Caco-2 (cell line): ENCODE data around the gene KLF3. TPM values are rescaled to one million over a fixed set of nuclear protein-coding genes. Genes with fewer than 3 reads are reported as not detected.

ENCODE experiments used
- BruUV-seq: library from RNA; stranded (reverse); fragments of 400-500 nt; replicated peaks from 2 replicates; lab custom pipeline; 2021; lab: Mats Ljungman, UMichigan
- CTCF ChIA-PET: fragments of 300-600 bp; sonication (Branson Sonifier 250); formaldehyde crosslinking; loops from one replicate; lab custom pipeline; 2022; ENCODE audit warnings: antibody characterized with exemption; lab: Charles Lee
- POLR2A ChIA-PET: fragments of 300-600 bp; sonication (Branson Sonifier 250); formaldehyde crosslinking; loops from one replicate; lab custom pipeline; 2022; ENCODE audit warnings: antibody characterized with exemption; lab: Charles Lee
- DNase-seq, 2 experiments: peaks; one replicate each; pipeline versions ENCODE4 v3.0.0 to v3.0.0-alpha.2; 2020 to 2022
- H3K27me3 ChIP-seq: replicated peaks from 2 replicates; pipeline ENCODE4 v1.6.0; 2011; ENCODE audit warnings: low read length; ENCODE audit not compliant: control insufficient read depth, insufficient read depth
- H3K36me3 ChIP-seq: 2 replicates; pipeline ENCODE4 v1.5.1; 2011; ENCODE audit warnings: low read length; ENCODE audit not compliant: control insufficient read depth, insufficient read depth
- H3K4me1 ChIP-seq: fragments of 250-450 bp; sonication (Bioruptor Pico); 2 replicates; pipeline ENCODE4 v1.5.1; 2020; ENCODE audit warnings: mild to moderate bottlenecking
- H3K4me3 ChIP-seq: 2 replicates; pipeline ENCODE4 v1.5.1; 2011; ENCODE audit warnings: low read depth, mild to moderate bottlenecking, control low read depth, low read length
- H3K9me3 ChIP-seq: fragments of 250-450 bp; sonication (Bioruptor Pico); 2 replicates; pipeline ENCODE4 v1.5.1; 2020; ENCODE audit warnings: mild to moderate bottlenecking, moderate library complexity
- H3K27ac Mint-ChIP-seq: one replicate; pipeline ENCODE4 v1.8.0; 2022; ENCODE audit warnings: mixed read lengths; ENCODE audit not compliant: unreplicated experiment
- H3K27me3 Mint-ChIP-seq: one replicate; pipeline ENCODE4 v1.8.0; 2022; ENCODE audit warnings: mixed read lengths; ENCODE audit not compliant: insufficient read depth, unreplicated experiment
- H3K36me3 Mint-ChIP-seq: one replicate; pipeline ENCODE4 v1.8.0; 2022; ENCODE audit warnings: mild to moderate bottlenecking, mixed read lengths; ENCODE audit not compliant: insufficient read depth, unreplicated experiment
- H3K4me1 Mint-ChIP-seq: one replicate; pipeline ENCODE4 v1.8.0; 2022; ENCODE audit warnings: low read depth, mixed read lengths; ENCODE audit not compliant: unreplicated experiment
- H3K4me3 Mint-ChIP-seq: one replicate; pipeline ENCODE4 v1.8.0; 2022; ENCODE audit warnings: mild to moderate bottlenecking, moderate library complexity, mixed read lengths; ENCODE audit not compliant: unreplicated experiment
- H3K9me3 Mint-ChIP-seq: one replicate; pipeline ENCODE4 v1.8.0; 2022; ENCODE audit warnings: mixed read lengths; ENCODE audit not compliant: unreplicated experiment
- intact Hi-C: fragments of 100-400 bp; cut with micrococcal nuclease; formaldehyde crosslinking; loops from one replicate; pipeline ENCODE4 v1.10.0; 2022; ENCODE audit not compliant: unreplicated experiment
- total RNA-seq: library from RNA; stranded (reverse); gene quantifications from 2 replicates; pipeline ENCODE4 v1.2.3, GENCODE V29; 2022
- TF ChIP-seq, protein P1 (sequence below), 2 experiments: fragments of 200-600 bp in 1 of 2; IDR thresholded peaks; 1 replicate in 1 of 2; 2 replicates in 1 of 2; pipeline versions ENCODE4 v1.5.1 to v1.8.0; 2011 to 2022; ENCODE audit warnings: antibody characterized with exemption in 1 of 2, control low read depth in 1 of 2, inconsistent platforms in 1 of 2, low read depth in 1 of 2, low read length in 1 of 2, mild to moderate bottlenecking in 1 of 2, moderate library complexity in 1 of 2; ENCODE audit not compliant: insufficient read depth in 1 of 2, severe bottlenecking in 1 of 2, unreplicated experiment in 1 of 2

The KLF3 gene
- total RNA-seq, 1 experiment from 2014 or later = 34.8 TPM

- Mint-ChIP-seq H3K36me3 (peaks cover 56% of the 10 kb centered on the region), H3K9me3 (no peaks in the 10 kb centered on the region), H3K27me3 (no peaks in the 10 kb centered on the region), H3K27ac (no peak overlapping the region), H3K4me1 (no peaks in the 10 kb centered on the region), H3K4me3 (no peak overlapping the region)
- H3K27me3 ChIP-seq = no peaks in the 10 kb centered on the region
- H3K9me3 ChIP-seq = no peaks in the 10 kb centered on the region
- BruUV-seq = no TSS peak
- H3K4me3 ChIP-seq = no peak overlapping the region
- no peaks in the 10 kb centered on the region for H3K4me1 ChIP-seq
- ChIA-PET POLR2A (no interaction called here), CTCF (no interaction called here)
- TF ChIP-seq, protein P1, sequence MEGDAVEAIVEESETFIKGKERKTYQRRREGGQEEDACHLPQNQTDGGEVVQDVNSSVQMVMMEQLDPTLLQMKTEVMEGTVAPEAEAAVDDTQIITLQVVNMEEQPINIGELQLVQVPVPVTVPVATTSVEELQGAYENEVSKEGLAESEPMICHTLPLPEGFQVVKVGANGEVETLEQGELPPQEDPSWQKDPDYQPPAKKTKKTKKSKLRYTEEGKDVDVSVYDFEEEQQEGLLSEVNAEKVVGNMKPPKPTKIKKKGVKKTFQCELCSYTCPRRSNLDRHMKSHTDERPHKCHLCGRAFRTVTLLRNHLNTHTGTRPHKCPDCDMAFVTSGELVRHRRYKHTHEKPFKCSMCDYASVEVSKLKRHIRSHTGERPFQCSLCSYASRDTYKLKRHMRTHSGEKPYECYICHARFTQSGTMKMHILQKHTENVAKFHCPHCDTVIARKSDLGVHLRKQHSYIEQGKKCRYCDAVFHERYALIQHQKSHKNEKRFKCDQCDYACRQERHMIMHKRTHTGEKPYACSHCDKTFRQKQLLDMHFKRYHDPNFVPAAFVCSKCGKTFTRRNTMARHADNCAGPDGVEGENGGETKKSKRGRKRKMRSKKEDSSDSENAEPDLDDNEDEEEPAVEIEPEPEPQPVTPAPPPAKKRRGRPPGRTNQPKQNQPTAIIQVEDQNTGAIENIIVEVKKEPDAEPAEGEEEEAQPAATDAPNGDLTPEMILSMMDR (IDR thresholded peaks at IDR 0.05; ENCODE audit: insufficient read depth in 1 of 2, low read depth in 1 of 2, low read length in 1 of 2, severe bottlenecking in 1 of 2, unreplicated experiment in 1 of 2) = no peak
- H3K36me3 ChIP-seq = peaks cover 2% of the 10 kb centered on the region; the same call in 1 of the 2 replicates
- intact Hi-C loops = no loop called here
- no peak for DNase-seq
Observed at GRCh38 chr4:38683276-38683675, 19.3 kb downstream of the KLF3 start.

DNA sequence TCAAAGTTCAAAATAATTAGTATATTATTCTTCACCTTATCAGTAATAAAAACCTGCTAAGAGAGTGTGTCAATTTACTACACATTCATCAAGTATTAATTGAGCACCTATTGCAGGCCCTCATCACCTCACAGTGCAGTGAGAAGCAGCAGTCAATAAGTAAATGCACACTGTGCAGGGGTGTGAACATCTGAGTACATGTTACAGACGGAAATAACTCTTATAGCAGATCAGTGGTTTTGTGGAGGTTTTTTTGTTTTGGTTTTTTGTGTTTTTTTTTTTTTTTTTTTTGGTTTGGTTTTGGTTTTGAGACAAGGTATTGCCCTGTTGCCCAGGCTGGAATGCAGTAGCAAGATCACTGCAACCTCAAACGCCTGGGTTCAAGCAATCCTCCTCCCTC is 20.3 kb downstream of the KLF3 start:
- Mint-ChIP-seq H3K9me3 (no peaks in the 10 kb centered on the region), H3K4me3 (no peak overlapping the region), H3K36me3 (peaks cover 58% of the 10 kb centered on the region), H3K27me3 (no peaks in the 10 kb centered on the region), H3K4me1 (no peaks in the 10 kb centered on the region), H3K27ac (no peak overlapping the region)
- Histone ChIP-seq H3K4me3 (no peak overlapping the region), H3K36me3 (peaks cover 4% of the 10 kb centered on the region; the same call in 1 of the 2 replicates), H3K27me3 (no peaks in the 10 kb centered on the region), H3K9me3 (no peaks in the 10 kb centered on the region), H3K4me1 (no peaks in the 10 kb centered on the region)
- TF ChIP-seq, protein P1 (IDR thresholded peaks at IDR 0.05; ENCODE audit: insufficient read depth in 1 of 2, low read depth in 1 of 2, low read length in 1 of 2, severe bottlenecking in 1 of 2, unreplicated experiment in 1 of 2) = no peak
- no peak for DNase-seq
- POLR2A ChIA-PET = no interaction called here
- intact Hi-C loops = no loop called here
- CTCF ChIA-PET = interaction anchor here (0.7 kb wide), 1 partner anchor 1590 kb away, joined by 6 read pairs; no protein-coding TSS in a partner anchor
- no TSS peak for BruUV-seq

DNA sequence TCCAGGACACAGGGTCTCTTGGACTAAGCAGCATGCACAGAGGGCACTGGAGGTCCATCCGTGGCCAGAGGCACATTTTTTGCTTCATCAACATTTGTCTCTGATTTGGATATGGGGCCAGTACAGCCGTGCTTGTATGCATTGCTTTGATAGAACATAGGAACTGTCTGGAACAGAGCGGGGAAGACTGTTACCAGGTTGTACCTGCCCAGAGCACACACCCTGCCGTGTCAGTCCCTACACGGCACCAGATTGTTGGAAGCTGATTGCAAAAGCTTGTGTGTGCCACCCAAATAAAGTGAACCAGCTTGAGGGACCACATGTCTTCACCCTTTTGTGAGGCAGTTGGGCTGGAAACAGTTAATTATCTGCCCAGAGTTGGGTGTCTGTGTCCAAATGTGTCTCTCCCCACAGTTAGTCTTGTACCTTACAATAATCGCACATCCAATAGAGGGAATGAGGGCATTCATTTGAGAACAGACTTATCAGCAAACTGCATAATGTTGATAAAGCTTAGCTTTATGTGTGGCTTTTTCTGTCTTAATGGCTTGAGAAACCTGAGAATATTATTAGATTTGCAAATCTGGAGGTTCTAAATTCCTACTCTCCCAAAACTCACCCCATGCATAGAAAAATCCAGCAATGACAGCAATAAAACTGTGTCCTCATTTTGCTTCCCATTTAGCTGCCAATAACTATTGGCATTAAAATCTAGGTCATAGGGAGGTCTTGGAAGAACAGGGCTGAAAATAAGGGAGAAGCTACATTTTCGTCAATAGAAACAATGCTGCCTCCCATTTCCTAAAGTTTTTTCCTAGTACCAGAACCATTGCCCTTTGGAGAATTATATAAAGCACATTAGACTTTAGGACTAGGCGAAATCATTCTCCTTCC is 21.2 kb downstream of the KLF3 start:
- ChIA-PET CTCF (interaction anchor here (0.7 kb wide), 1 partner anchor 1591 kb away, joined by 6 read pairs; no protein-coding TSS in a partner anchor), POLR2A (no interaction called here)
- H3K9me3 ChIP-seq = no peaks in the 10 kb centered on the region
- Mint-ChIP-seq H3K4me1 (no peaks in the 10 kb centered on the region), H3K4me3 (no peak overlapping the region), H3K27ac (no peak overlapping the region), H3K36me3 (peaks cover 58% of the 10 kb centered on the region), H3K9me3 (no peaks in the 10 kb centered on the region), H3K27me3 (no peaks in the 10 kb centered on the region)
- no peaks in the 10 kb centered on the region for H3K27me3 ChIP-seq
- TF ChIP-seq, protein P1 (IDR thresholded peaks at IDR 0.05; ENCODE audit: insufficient read depth in 1 of 2, low read depth in 1 of 2, low read length in 1 of 2, severe bottlenecking in 1 of 2, unreplicated experiment in 1 of 2) = no peak
- peaks cover 6% of the 10 kb centered on the region for H3K36me3 ChIP-seq
- no peak for DNase-seq
- intact Hi-C loops = no loop called here
- no TSS peak for BruUV-seq
- no peaks in the 10 kb centered on the region for H3K4me1 ChIP-seq
- no peak overlapping the region for H3K4me3 ChIP-seq
